HEK293 (cell line): Measurements from ENCODE around the gene TNKS1BP1.

Experiments
- CTCF ChIA-PET: fragments of 350-600 bp; formaldehyde crosslinking; extraction: SDS; loops from one replicate; lab custom pipeline; 2021; ENCODE audit warnings: antibody characterized with exemption; lab: Yijun Ruan, JAX
- POLR2A ChIA-PET: fragments of 300-600 bp; formaldehyde crosslinking; extraction: SDS; loops from one replicate; lab custom pipeline; 2020; ENCODE audit warnings: antibody characterized with exemption, inconsistent platforms; lab: Yijun Ruan, JAX
- H3K27ac ChIP-seq: fragments of 200-500 bp; sonication (Bioruptor generic); 2 replicates; pipeline ENCODE4 v1.5.1; 2014; ENCODE audit warnings: low read depth, low read length, control low read depth, inconsistent platforms; ENCODE audit errors: extremely low read depth
- H3K36me3 ChIP-seq, 2 experiments: fragments of 200-500 bp in 1 of 2; sonication (Bioruptor generic) in 1 of 2; 1 replicate in 1 of 2; 2 replicates in 1 of 2; pipeline ENCODE4 v1.5.1; 2014 to 2017; ENCODE audit warnings: inconsistent platforms in 2 of 2, low read length in 2 of 2; ENCODE audit not compliant: control insufficient read depth in 2 of 2, insufficient read depth in 1 of 2
- H3K4me1 ChIP-seq: fragments of 200-500 bp; sonication (Bioruptor generic); 2 replicates; pipeline ENCODE4 v1.5.1; 2014; ENCODE audit warnings: mild to moderate bottlenecking, low read length, inconsistent platforms; ENCODE audit not compliant: control insufficient read depth, insufficient read depth
- H3K4me3 ChIP-seq: 2 replicates; pipeline ENCODE4 v1.5.1; 2011; ENCODE audit warnings: low read depth, mild to moderate bottlenecking, control low read depth, low read length, moderate library complexity
- H3K9me3 ChIP-seq: fragments of 200-500 bp; sonication (Bioruptor generic); 2 replicates; pipeline ENCODE4 v1.5.1; 2014; ENCODE audit warnings: low read depth, low read length, inconsistent platforms; ENCODE audit not compliant: control insufficient read depth, insufficient read depth
- ATF2 ChIP-seq: fragments of 450-650 bp; formaldehyde crosslinking; IDR thresholded peaks from 2 replicates; pipeline ENCODE4 v1.5.1; 2016; ENCODE audit warnings: missing biosample characterization, missing genetic modification characterization, low read depth
- BCL6B ChIP-seq: fragments of 450-650 bp; formaldehyde crosslinking; IDR thresholded peaks from 2 replicates; pipeline ENCODE4 v1.5.1; 2017; ENCODE audit warnings: missing biosample characterization, missing genetic modification characterization
- FEZF1 ChIP-seq: fragments of 450-650 bp; formaldehyde crosslinking; IDR thresholded peaks from 2 replicates; pipeline ENCODE4 v1.5.1; 2016; ENCODE audit warnings: missing biosample characterization, missing genetic modification characterization
- GLIS1 ChIP-seq: fragments of 450-650 bp; formaldehyde crosslinking; IDR thresholded peaks from 2 replicates; pipeline ENCODE4 v1.5.1; 2016; ENCODE audit warnings: missing biosample characterization, missing genetic modification characterization
- HOXC10 ChIP-seq: sonication (generic); formaldehyde crosslinking; IDR thresholded peaks from 2 replicates; pipeline ENCODE4 v1.8.1; 2023; ENCODE audit warnings: mild to moderate bottlenecking, missing genetic modification reagents
- IKZF3 ChIP-seq: fragments of 450-650 bp; IDR thresholded peaks from 2 replicates; pipeline ENCODE4 v1.5.0; 2018; ENCODE audit warnings: missing biosample characterization, mild to moderate bottlenecking, missing genetic modification characterization, moderate library complexity
- MEIS1 ChIP-seq: sonication (generic); formaldehyde crosslinking; IDR thresholded peaks from 2 replicates; pipeline ENCODE4 v1.8.1; 2022; ENCODE audit warnings: missing genetic modification reagents, mild to moderate bottlenecking, borderline replicate concordance
- REST ChIP-seq: fragments of 450-650 bp; formaldehyde crosslinking; IDR thresholded peaks from 2 replicates; pipeline ENCODE4 v1.5.1; 2016; ENCODE audit warnings: missing biosample characterization, missing genetic modification characterization
- SETDB1 ChIP-seq: IDR thresholded peaks from one replicate; pipeline ENCODE4 v1.6.1; 2017; ENCODE audit warnings: mild to moderate bottlenecking, low read length, moderate library complexity, mixed read lengths; ENCODE audit not compliant: insufficient read length
- ZBTB17 ChIP-seq: fragments of 450-650 bp; formaldehyde crosslinking; IDR thresholded peaks from 2 replicates; pipeline ENCODE4 v1.5.1; 2016; ENCODE audit warnings: missing biosample characterization, missing genetic modification characterization
- ZIC2 ChIP-seq: fragments of 450-650 bp; formaldehyde crosslinking; IDR thresholded peaks from 2 replicates; pipeline ENCODE4 v1.5.1; 2016; ENCODE audit warnings: missing biosample characterization, missing genetic modification characterization
- ZNF112 ChIP-seq: fragments of 450-650 bp; formaldehyde crosslinking; IDR thresholded peaks from 2 replicates; pipeline ENCODE4 v1.5.0; 2017; ENCODE audit warnings: missing biosample characterization, missing genetic modification characterization
- ZNF132 ChIP-seq: fragments of 450-650 bp; formaldehyde crosslinking; IDR thresholded peaks from 2 replicates; pipeline ENCODE4 v1.5.1; 2017; ENCODE audit warnings: missing biosample characterization, missing genetic modification characterization, borderline replicate concordance
- ZNF184 ChIP-seq: fragments of 450-650 bp; IDR thresholded peaks from 2 replicates; pipeline ENCODE4 v1.5.1; 2018; ENCODE audit warnings: missing biosample characterization, mild to moderate bottlenecking, missing genetic modification characterization
- ZNF2 ChIP-seq: fragments of 450-650 bp; formaldehyde crosslinking; IDR thresholded peaks from 2 replicates; pipeline ENCODE4 v1.5.1; 2016; ENCODE audit warnings: missing biosample characterization, missing genetic modification characterization
- ZNF26 ChIP-seq: fragments of 450-650 bp; formaldehyde crosslinking; IDR thresholded peaks from 2 replicates; pipeline ENCODE4 v1.5.1; 2016; ENCODE audit warnings: missing biosample characterization, missing genetic modification characterization
- ZNF341 ChIP-seq: fragments of 450-650 bp; formaldehyde crosslinking; IDR thresholded peaks from 2 replicates; pipeline ENCODE4; 2016; ENCODE audit warnings: low read depth, missing biosample characterization, missing genetic modification characterization
- ZNF354C ChIP-seq: fragments of 450-650 bp; formaldehyde crosslinking; IDR thresholded peaks from 2 replicates; pipeline ENCODE4 v1.5.1; 2016; ENCODE audit warnings: missing biosample characterization, missing genetic modification characterization, low read depth, borderline replicate concordance
- ZNF366 ChIP-seq: fragments of 450-650 bp; formaldehyde crosslinking; conservative IDR thresholded peaks from 2 replicates; pipeline ENCODE4 v1.5.1; 2016; ENCODE audit warnings: missing biosample characterization, missing genetic modification characterization
- ZNF37A ChIP-seq: fragments of 450-650 bp; IDR thresholded peaks from 2 replicates; pipeline ENCODE4 v1.5.1; 2018; ENCODE audit warnings: missing biosample characterization, missing genetic modification characterization
- ZNF423 ChIP-seq: fragments of 450-650 bp; formaldehyde crosslinking; IDR thresholded peaks from 2 replicates; pipeline ENCODE4 v1.5.1; 2016; ENCODE audit warnings: missing biosample characterization, missing genetic modification characterization
- ZNF621 ChIP-seq: fragments of 450-650 bp; formaldehyde crosslinking; IDR thresholded peaks from 2 replicates; pipeline ENCODE4 v1.5.1; 2017; ENCODE audit warnings: missing biosample characterization, missing genetic modification characterization
- ZNF623 ChIP-seq: fragments of 450-650 bp; formaldehyde crosslinking; IDR thresholded peaks from 2 replicates; pipeline ENCODE4 v1.5.1; 2016; ENCODE audit warnings: missing biosample characterization, missing genetic modification characterization
- ZNF692 ChIP-seq: fragments of 450-650 bp; formaldehyde crosslinking; IDR thresholded peaks from 2 replicates; pipeline ENCODE4 v1.5.1; 2016; ENCODE audit warnings: missing biosample characterization, missing genetic modification characterization
- ZNF707 ChIP-seq: fragments of 450-650 bp; formaldehyde crosslinking; IDR thresholded peaks from 2 replicates; pipeline ENCODE4 v1.5.1; 2016; ENCODE audit warnings: missing biosample characterization, missing genetic modification characterization
- ZNF747 ChIP-seq: fragments of 450-650 bp; formaldehyde crosslinking; IDR thresholded peaks from 2 replicates; pipeline ENCODE4 v1.5.1; 2016; ENCODE audit warnings: missing biosample characterization, missing genetic modification characterization
- ZNF791 ChIP-seq: fragments of 450-650 bp; formaldehyde crosslinking; IDR thresholded peaks from 2 replicates; pipeline ENCODE4 v1.5.1; 2016; ENCODE audit warnings: missing biosample characterization, missing genetic modification characterization
- ZNF837 ChIP-seq: fragments of 450-650 bp; formaldehyde crosslinking; IDR thresholded peaks from 2 replicates; pipeline ENCODE4 v1.5.1; 2016; ENCODE audit warnings: missing biosample characterization, missing genetic modification characterization

Gene TNKS1BP1

GRCh38 chr11:57327721-57328120, 3.0 kb upstream of the TNKS1BP1 start (continued):
- TF ChIP-seq ZNF26 (tag by site-specific recombination) (no peak), ZNF692 (tag by site-specific recombination) (no peak), ZNF837 (tag by site-specific recombination) (no peak)

GRCh38 chr11:57325735-57326048, 940 bp upstream of the TNKS1BP1 start:
- H3K36me3 ChIP-seq: peaks cover 6 to 55% of the 10 kb centered on the region in 2 experiments; a peak in 2 of 3 replicates
- peaks cover 7% of the 10 kb centered on the region for H3K4me1 ChIP-seq
- ChIA-PET POLR2A (interaction anchor here (0.6 to 6.5 kb wide), 8 partner anchors 9 to 76 kb away, joined by 3 to 95 read pairs (median 8); partner anchors contain the start of genes P2RX3 and SSRP1), CTCF (interaction anchor here (0.7 to 1.6 kb wide), 6 partner anchors 16 to 237 kb away, joined by 3 to 6 read pairs (median 3); no protein-coding TSS in a partner anchor)
- H3K4me3 ChIP-seq: peak overlapping the region; percentile 68; the same call in 1 of the 2 replicates
- no peaks in the 10 kb centered on the region for H3K9me3 ChIP-seq
- peak overlapping the region; percentile 70 for H3K27ac ChIP-seq
- no peak for TF ChIP-seq ZNF37A
- 0 out of 2 replicates have a peak, but pooled peaks have one; percentile 50 for TF ChIP-seq IKZF3
- no peak for TF ChIP-seq REST (tag by site-specific recombination)
- TF ChIP-seq ZNF2 (tag by site-specific recombination): 0 out of 2 replicates have a peak, but pooled peaks have one; percentile 4
- TF ChIP-seq ZNF623: no peak
- no peak for TF ChIP-seq ZNF791 (tag by site-specific recombination)
- no peak for TF ChIP-seq ZNF621
- no peak for TF ChIP-seq ZIC2 (tag by site-specific recombination)
- TF ChIP-seq ZNF707: no peak
- no peak for TF ChIP-seq HOXC10 (CRISPR knock-in tag)
- TF ChIP-seq ZNF423 (tag by site-specific recombination): no peak
- no peak for TF ChIP-seq ATF2
- no peak for TF ChIP-seq GLIS1
- TF ChIP-seq ZNF341 (tag by site-specific recombination): peak; percentile 6; the same call in 1 of the 2 replicates
- TF ChIP-seq ZNF112 (tag by site-specific recombination): no peak
- no peak for TF ChIP-seq BCL6B
- no peak for TF ChIP-seq ZNF366
- no peak for TF ChIP-seq ZNF132 (tag by site-specific recombination)
- no peak for TF ChIP-seq ZNF354C (tag by site-specific recombination)
- no peak for TF ChIP-seq ZNF747 (tag by site-specific recombination)
- no peak for TF ChIP-seq ZBTB17 (tag by site-specific recombination)
- TF ChIP-seq SETDB1: no peak
- TF ChIP-seq MEIS1 (CRISPR knock-in tag): no peak
- TF ChIP-seq ZNF184 (tag by site-specific recombination): no peak
- no peak for TF ChIP-seq FEZF1 (tag by site-specific recombination)
- TF ChIP-seq ZNF837 (tag by site-specific recombination): no peak
